WTC11 (cell line): ENCODE results near the gene SYMPK. TPM values are rescaled to one million over a fixed set of nuclear protein-coding genes. Genes with fewer than 3 reads are reported as not detected.

Source experiments
- ATAC-seq: fragments of 200-7000 bp; cut with Tn5 transposase; 2 replicates; pipeline ENCODE4 v1.10.0; 2021; ENCODE audit warnings: mild to moderate bottlenecking, moderate library complexity
- CTCF ChIA-PET: fragments of 300-600 bp; sonication (Branson Sonifier 250); formaldehyde crosslinking; loops from one replicate; lab custom pipeline; 2021; ENCODE audit warnings: antibody characterized with exemption; lab: Charles Lee
- POLR2A ChIA-PET: fragments of 350-600 bp; sonication (Branson Sonifier 250); formaldehyde crosslinking; loops from one replicate; lab custom pipeline; 2021; ENCODE audit warnings: antibody characterized with exemption; lab: Charles Lee
- DNase-seq: peaks from one replicate; pipeline ENCODE4 v3.0.0; 2021; ENCODE audit warnings: low spot score
- H3K27ac Mint-ChIP-seq: 2 replicates; pipeline ENCODE4 v1.8.0; 2021; ENCODE audit warnings: mixed read lengths
- H3K27me3 Mint-ChIP-seq: 2 replicates; pipeline ENCODE4 v1.8.0; 2021; ENCODE audit warnings: low read depth, mild to moderate bottlenecking, moderate library complexity, mixed read lengths
- H3K36me3 Mint-ChIP-seq: 2 replicates; pipeline ENCODE4 v1.8.0; 2021; ENCODE audit warnings: mixed read lengths
- H3K4me1 Mint-ChIP-seq: 2 replicates; pipeline ENCODE4 v1.8.0; 2022; ENCODE audit warnings: mixed read lengths
- H3K4me3 Mint-ChIP-seq: 2 replicates; pipeline ENCODE4 v1.8.0; 2021; ENCODE audit warnings: mild to moderate bottlenecking, moderate library complexity, mixed read lengths
- H3K9me3 Mint-ChIP-seq: 2 replicates; pipeline ENCODE4 v1.8.0; 2021; ENCODE audit warnings: mixed read lengths
- AR ChIP-seq: fragments of 250-450 bp; sonication (Bioruptor Pico); IDR thresholded peaks from 2 replicates; pipeline ENCODE4 v1.9.0; 2021; ENCODE audit warnings: mild to moderate bottlenecking
- ATF6 ChIP-seq: sonication (generic); formaldehyde crosslinking; IDR thresholded peaks from 2 replicates; pipeline ENCODE4 v1.8.1; 2023; ENCODE audit warnings: mild to moderate bottlenecking, missing genetic modification reagents
- CDX4 ChIP-seq: fragments of 250-450 bp; sonication (Bioruptor Pico); IDR thresholded peaks from 2 replicates; pipeline ENCODE4 v1.9.0; 2021; ENCODE audit warnings: moderate library complexity, mild to moderate bottlenecking, inconsistent platforms, borderline replicate concordance
- HMGA2 ChIP-seq: fragments of 250-450 bp; sonication (Bioruptor Pico); IDR thresholded peaks from 2 replicates; pipeline ENCODE4 v1.4.0; 2021; ENCODE audit warnings: mild to moderate bottlenecking, moderate library complexity
- IRF2 ChIP-seq: sonication (generic); formaldehyde crosslinking; IDR thresholded peaks from 2 replicates; pipeline ENCODE4 v1.8.0; 2022; ENCODE audit warnings: low read depth, missing genetic modification reagents, borderline replicate concordance
- KAT7 ChIP-seq: sonication (generic); formaldehyde crosslinking; IDR thresholded peaks from 2 replicates; pipeline ENCODE4 v1.8.1; 2023; ENCODE audit warnings: missing genetic modification reagents, mild to moderate bottlenecking, borderline replicate concordance
- MXD4 ChIP-seq: fragments of 250-450 bp; sonication (Bioruptor Pico); IDR thresholded peaks from 2 replicates; pipeline ENCODE4 v1.8.0; 2021; ENCODE audit warnings: mild to moderate bottlenecking, moderate library complexity, borderline replicate concordance
- NFYB ChIP-seq: sonication (generic); formaldehyde crosslinking; conservative IDR thresholded peaks from 2 replicates; pipeline ENCODE4 v1.8.0; 2022; ENCODE audit warnings: low read depth, missing genetic modification reagents
- NR1H2 ChIP-seq: sonication (generic); formaldehyde crosslinking; IDR thresholded peaks from 2 replicates; pipeline ENCODE4 v1.9.0; 2021; ENCODE audit warnings: mild to moderate bottlenecking, moderate library complexity, missing genetic modification reagents
- NR2C2 ChIP-seq: sonication (generic); formaldehyde crosslinking; IDR thresholded peaks from 2 replicates; pipeline ENCODE4 v1.8.0; 2022; ENCODE audit warnings: mild to moderate bottlenecking, missing genetic modification reagents
- PRDM15 ChIP-seq: sonication (generic); formaldehyde crosslinking; IDR thresholded peaks from 2 replicates; pipeline ENCODE4 v1.8.0; 2022; ENCODE audit warnings: missing genetic modification reagents
- PRRX2 ChIP-seq: fragments of 250-450 bp; sonication (Bioruptor Pico); IDR thresholded peaks from 2 replicates; pipeline ENCODE4 v1.8.0; 2021; ENCODE audit warnings: mild to moderate bottlenecking
- RORB ChIP-seq: fragments of 250-450 bp; sonication (Bioruptor Pico); IDR thresholded peaks from 2 replicates; pipeline ENCODE4 v1.9.0; 2021; ENCODE audit warnings: mild to moderate bottlenecking
- TCF7 ChIP-seq: sonication (generic); formaldehyde crosslinking; IDR thresholded peaks from 2 replicates; pipeline ENCODE4 v1.8.0; 2022; ENCODE audit warnings: mild to moderate bottlenecking, low read depth, missing genetic modification reagents, moderate library complexity
- ZNF232 ChIP-seq: sonication (generic); formaldehyde crosslinking; IDR thresholded peaks from 2 replicates; pipeline ENCODE4 v1.8.0; 2022; ENCODE audit warnings: mild to moderate bottlenecking, missing genetic modification reagents
- ZNF317 ChIP-seq: sonication (generic); formaldehyde crosslinking; IDR thresholded peaks from 2 replicates; pipeline ENCODE4 v1.8.1; 2023; ENCODE audit warnings: low read depth, mild to moderate bottlenecking, moderate library complexity, missing genetic modification reagents, borderline replicate concordance
- ZNF396 ChIP-seq: fragments of 250-450 bp; sonication (Bioruptor Pico); IDR thresholded peaks from 2 replicates; pipeline ENCODE4 v1.8.0; 2021; ENCODE audit warnings: mild to moderate bottlenecking, moderate library complexity, borderline replicate concordance
- ZNF416 ChIP-seq: fragments of 250-450 bp; sonication (Bioruptor Pico); IDR thresholded peaks from 2 replicates; pipeline ENCODE4 v1.9.0; 2021; ENCODE audit warnings: mild to moderate bottlenecking, inconsistent platforms
- ZNF532 ChIP-seq: fragments of 250-450 bp; sonication (Bioruptor Pico); IDR thresholded peaks from 2 replicates; pipeline ENCODE4 v1.9.0; 2021; ENCODE audit warnings: mild to moderate bottlenecking, borderline replicate concordance
- ZNF671 ChIP-seq: fragments of 250-450 bp; sonication (Bioruptor Pico); IDR thresholded peaks from 2 replicates; pipeline ENCODE4 v1.8.0; 2021; ENCODE audit warnings: mild to moderate bottlenecking
- total RNA-seq: library from RNA; stranded (reverse); gene quantifications from 3 replicates; pipeline ENCODE4 v1.2.3, GENCODE V29; 2021
- TF ChIP-seq, protein P1 (sequence below): sonication (generic); formaldehyde crosslinking; IDR thresholded peaks from 2 replicates; pipeline ENCODE4 v1.8.0; 2023; ENCODE audit warnings: mild to moderate bottlenecking, missing genetic modification reagents

The SYMPK gene
- total RNA-seq, 1 experiment from 2014 or later: 106 TPM

DNA sequence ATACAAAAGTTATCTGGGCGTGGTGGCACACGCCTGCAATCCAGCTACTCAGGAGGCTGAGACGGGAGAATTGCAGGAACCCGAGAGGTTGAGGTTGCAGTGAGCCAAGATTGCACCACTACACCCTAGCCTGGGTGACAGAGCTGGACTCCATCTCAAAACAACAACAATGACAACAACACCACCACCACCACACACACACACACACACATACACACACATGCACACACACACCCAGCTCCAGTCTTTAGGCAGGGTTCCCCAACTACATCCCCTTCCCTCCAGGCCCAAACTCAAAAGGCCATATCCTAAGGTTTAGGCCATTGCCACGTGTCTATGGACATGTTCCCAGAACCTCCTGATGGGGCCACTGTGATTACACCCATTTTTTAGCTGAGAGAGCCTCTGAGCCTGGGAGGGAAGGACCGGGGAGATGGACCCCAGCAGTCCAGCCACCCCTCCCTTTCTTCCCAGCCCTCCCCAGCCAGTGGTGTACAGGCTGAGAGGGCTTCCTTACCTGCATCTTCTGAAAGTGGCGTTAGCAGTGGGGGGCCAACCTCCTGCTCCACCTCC, 61.3 kb downstream of the SYMPK start (continued):
- TF ChIP-seq ZNF532 (CRISPR knock-in tag) (no peak), TCF7 (CRISPR knock-in tag) (no peak), ZNF396 (no peak), ATF6 (CRISPR knock-in tag) (no peak), ZNF232 (CRISPR knock-in tag) (no peak), KAT7 (CRISPR knock-in tag) (no peak), MXD4 (CRISPR knock-in tag) (no peak), CDX4 (no peak), ZNF416 (CRISPR knock-in tag) (no peak)
- TF ChIP-seq, all 79 proteins: peak for 0

- Mint-ChIP-seq H3K9me3 (no peaks in the 10 kb centered on the region), H3K4me1 (peaks cover 6% of the 10 kb centered on the region), H3K27me3 (peaks cover 59% of the 10 kb centered on the region), H3K4me3 (no peak overlapping the region), H3K27ac (no peak overlapping the region), H3K36me3 (no peaks in the 10 kb centered on the region)
- ChIA-PET POLR2A (no interaction called here), CTCF (interaction anchor here (1.0 to 7.4 kb wide), 14 partner anchors 9 to 228 kb away, joined by 3 to 133 read pairs (median 11); partner anchors contain the start of genes DMPK, RSPH6A, SIX5 and SYMPK)
- ATAC-seq: no peak
- no peak for TF ChIP-seq ZNF317 (CRISPR knock-in tag)
- no peak for TF ChIP-seq PRDM15 (CRISPR knock-in tag)
- no peak for TF ChIP-seq HMGA2 (CRISPR knock-in tag)
- TF ChIP-seq IRF2 (CRISPR knock-in tag): no peak
- TF ChIP-seq PRRX2 (CRISPR knock-in tag): no peak
- TF ChIP-seq NR2C2: no peak
- no peak for TF ChIP-seq NR1H2 (CRISPR knock-in tag)
- TF ChIP-seq, protein P1, sequence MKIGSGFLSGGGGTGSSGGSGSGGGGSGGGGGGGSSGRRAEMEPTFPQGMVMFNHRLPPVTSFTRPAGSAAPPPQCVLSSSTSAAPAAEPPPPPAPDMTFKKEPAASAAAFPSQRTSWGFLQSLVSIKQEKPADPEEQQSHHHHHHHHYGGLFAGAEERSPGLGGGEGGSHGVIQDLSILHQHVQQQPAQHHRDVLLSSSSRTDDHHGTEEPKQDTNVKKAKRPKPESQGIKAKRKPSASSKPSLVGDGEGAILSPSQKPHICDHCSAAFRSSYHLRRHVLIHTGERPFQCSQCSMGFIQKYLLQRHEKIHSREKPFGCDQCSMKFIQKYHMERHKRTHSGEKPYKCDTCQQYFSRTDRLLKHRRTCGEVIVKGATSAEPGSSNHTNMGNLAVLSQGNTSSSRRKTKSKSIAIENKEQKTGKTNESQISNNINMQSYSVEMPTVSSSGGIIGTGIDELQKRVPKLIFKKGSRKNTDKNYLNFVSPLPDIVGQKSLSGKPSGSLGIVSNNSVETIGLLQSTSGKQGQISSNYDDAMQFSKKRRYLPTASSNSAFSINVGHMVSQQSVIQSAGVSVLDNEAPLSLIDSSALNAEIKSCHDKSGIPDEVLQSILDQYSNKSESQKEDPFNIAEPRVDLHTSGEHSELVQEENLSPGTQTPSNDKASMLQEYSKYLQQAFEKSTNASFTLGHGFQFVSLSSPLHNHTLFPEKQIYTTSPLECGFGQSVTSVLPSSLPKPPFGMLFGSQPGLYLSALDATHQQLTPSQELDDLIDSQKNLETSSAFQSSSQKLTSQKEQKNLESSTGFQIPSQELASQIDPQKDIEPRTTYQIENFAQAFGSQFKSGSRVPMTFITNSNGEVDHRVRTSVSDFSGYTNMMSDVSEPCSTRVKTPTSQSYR: no peak
- TF ChIP-seq NFYB (CRISPR knock-in tag): no peak
- no peak for TF ChIP-seq ZNF671
- TF ChIP-seq RORB (CRISPR knock-in tag): no peak
- TF ChIP-seq AR (CRISPR knock-in tag): no peak
- no peak for DNase-seq
Measured at GRCh38 chr19:45800070-45800553, 62.8 kb downstream of the SYMPK start.
